Measurements from ENCODE around the gene POM121L2. TPM values are rescaled to one million over a fixed set of nuclear protein-coding genes. Genes with fewer than 3 reads are reported as not detected.
A peak's percentile ranks its signal among the peaks of the same experiment; 100 is the strongest.

The POM121L2 gene
- total and polyA plus RNA-seq, 2 of the 13 experiments (the other 11 are each of a cell fraction or from before 2014, with no cell fraction given), result not detected

GRCh38 chr6:27332692-27333641, 20.9 kb upstream of the POM121L2 start (continued):
- TF ChIP-seq SKIL (CRISPR knock-in tag; IDR thresholded peaks at IDR 0.05; ENCODE audit: borderline replicate concordance), result no peak
- no peak for TF ChIP-seq SMARCE1 (IDR thresholded peaks at IDR 0.05; ENCODE audit: borderline replicate concordance)
- TF ChIP-seq MTA3 (CRISPR knock-in tag; IDR thresholded peaks at IDR 0.05), result no peak
- no peak for TF ChIP-seq ZNF281 (CRISPR knock-in tag; IDR thresholded peaks at IDR 0.05; ENCODE audit: borderline replicate concordance)
- TF ChIP-seq HMGXB3 (CRISPR knock-in tag; IDR thresholded peaks at IDR 0.05; ENCODE audit: borderline replicate concordance), result peak; percentile 26; the same call in 1 of the 2 replicates
- TF ChIP-seq MTERF4 (CRISPR knock-in tag; IDR thresholded peaks at IDR 0.05), result no peak
- TF ChIP-seq U2AF1 (optimal IDR thresholded peaks at IDR 0.05; ENCODE audit: low read depth, low read length), result no peak
- no peak for TF ChIP-seq ZNF468 (CRISPR knock-in tag; IDR thresholded peaks at IDR 0.05)
- no peak for TF ChIP-seq GLI4 (CRISPR knock-in tag; IDR thresholded peaks at IDR 0.05; ENCODE audit: borderline replicate concordance)
- no peak for TF ChIP-seq SP1 (IDR thresholded peaks at IDR 0.05)
- TF ChIP-seq SP1 (CRISPR knock-in tag; IDR thresholded peaks at IDR 0.05), result no peak
- TF ChIP-seq TFDP1 (CRISPR knock-in tag; IDR thresholded peaks at IDR 0.05; ENCODE audit: borderline replicate concordance), result peak; percentile 23; the same call in 1 of the 2 replicates
- no peak for TF ChIP-seq JARID2 (CRISPR knock-in tag; IDR thresholded peaks at IDR 0.05; ENCODE audit: insufficient replicate concordance)
- no peak for TF ChIP-seq ZC3H4 (CRISPR knock-in tag; IDR thresholded peaks at IDR 0.05; ENCODE audit: borderline replicate concordance)
- TF ChIP-seq FLYWCH1 (CRISPR knock-in tag; IDR thresholded peaks at IDR 0.05), result no peak

Measured in HepG2 (cell line).